HG02970 (cell line): Measurements from ENCODE around the gene PFKM.
"Not testable (repeated sequence)": the region's sequence is repeated elsewhere in the genome, so short reads cannot be mapped to it uniquely, and the experiment has no call there.

Experiments used
- ATAC-seq: cut with Tn5 transposase; IDR thresholded peaks from one replicate; pipeline ENCODE4 v1.9.1; 2021; ENCODE audit warnings: mild to moderate bottlenecking, moderate library complexity, moderate number of reproducible peaks; ENCODE audit not compliant: unreplicated experiment, low FRiP score

The PFKM gene

DNA sequence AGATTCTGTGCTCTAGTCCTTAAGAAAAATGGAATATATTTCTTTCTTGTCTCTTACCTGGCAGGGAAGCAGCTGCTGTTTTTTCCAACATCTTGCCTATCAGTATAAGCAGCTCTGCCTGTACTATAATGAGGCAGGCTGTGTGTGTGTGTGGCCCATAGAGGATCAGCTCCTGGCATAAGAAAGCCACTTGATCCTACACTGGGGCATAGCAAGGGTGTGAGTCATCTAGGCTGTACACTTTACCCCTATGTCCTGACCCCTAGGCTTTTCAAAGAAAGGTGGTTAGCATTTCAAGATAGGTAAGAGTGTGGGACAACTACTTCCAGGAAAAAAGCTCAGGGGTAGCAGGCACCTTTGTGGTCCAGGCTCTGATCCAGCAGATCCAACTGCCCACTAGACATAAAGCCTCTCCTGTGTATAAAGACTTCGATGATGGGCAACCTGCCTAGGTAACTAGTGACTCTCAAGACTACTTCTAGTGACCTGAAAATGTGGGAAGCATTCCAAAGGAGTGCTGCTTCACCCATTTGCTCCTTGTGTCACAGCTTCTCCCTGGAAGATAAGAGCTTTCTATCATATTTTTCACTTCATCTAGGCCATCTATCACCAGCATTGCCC lies 8.4 kb upstream of the PFKM start:
- ATAC-seq, result no peak

GRCh38 chr12:48111312-48111693 lies 7.9 kb upstream of the PFKM start:
- ATAC-seq, result not testable (repeated sequence)

GRCh38 chr12:48115957-48116356 lies 3.2 kb upstream of the PFKM start:
- no peak for ATAC-seq

GRCh38 chr12:48118284-48118871 lies 786 bp upstream of the PFKM start:
- ATAC-seq, result no peak

DNA sequence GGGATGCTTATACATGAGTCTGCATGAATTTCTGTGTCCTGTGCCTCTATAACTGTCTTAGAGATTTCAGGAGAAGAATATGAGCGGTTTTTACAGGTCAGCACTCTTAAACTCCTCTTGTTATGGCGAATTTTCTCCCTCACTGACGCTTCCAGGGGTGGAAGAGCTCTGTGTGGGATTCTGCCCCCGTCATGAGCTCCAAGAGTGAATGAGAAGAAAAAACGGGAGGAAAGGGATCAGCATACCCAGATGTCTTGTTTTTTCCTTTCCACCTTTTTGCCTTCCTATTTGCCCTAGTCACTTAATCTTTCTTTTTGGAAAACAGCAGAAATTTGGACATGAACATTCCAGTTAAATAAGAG lies 651 bp downstream of the PFKM start:
- ATAC-seq, result no peak

GRCh38 chr12:48121522-48121921 lies 2.4 kb downstream of the PFKM start:
- ATAC-seq, result no peak

DNA sequence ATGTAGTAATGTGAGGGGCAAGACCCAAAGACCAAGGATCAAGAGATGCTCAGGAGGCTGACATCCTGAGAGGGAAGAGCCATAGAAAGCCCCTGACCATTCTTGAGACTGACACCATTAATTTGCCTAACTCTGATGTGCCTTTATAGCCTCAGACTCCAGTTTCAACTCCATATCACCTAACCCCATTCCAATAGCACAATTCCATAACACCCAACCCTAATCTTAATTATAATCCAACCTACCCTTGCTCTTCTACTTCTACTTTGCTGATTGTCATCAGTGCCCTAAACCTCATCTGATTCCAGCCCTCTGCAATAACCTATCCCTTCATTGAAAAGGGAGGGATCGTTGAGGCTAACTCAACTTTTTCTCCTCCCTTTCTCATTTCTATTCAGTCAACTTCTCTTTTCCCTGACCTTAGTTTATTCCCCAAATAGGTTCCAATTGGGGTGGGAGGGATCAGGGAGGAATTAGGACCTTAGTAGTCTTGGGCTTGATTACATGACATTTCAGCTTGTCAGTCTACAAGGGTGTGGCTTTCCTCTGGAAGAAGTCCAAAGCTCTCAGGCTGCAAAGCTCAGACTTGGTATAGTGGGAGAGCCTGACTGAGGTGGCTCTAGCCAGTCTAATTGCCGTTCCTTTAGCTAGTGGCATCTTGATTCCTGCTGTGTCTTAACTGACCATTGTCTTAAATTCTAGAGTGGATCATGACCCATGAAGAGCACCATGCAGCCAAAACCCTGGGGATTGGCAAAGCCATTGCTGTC lies 3.1 kb downstream of the PFKM start:
- no peak for ATAC-seq

DNA sequence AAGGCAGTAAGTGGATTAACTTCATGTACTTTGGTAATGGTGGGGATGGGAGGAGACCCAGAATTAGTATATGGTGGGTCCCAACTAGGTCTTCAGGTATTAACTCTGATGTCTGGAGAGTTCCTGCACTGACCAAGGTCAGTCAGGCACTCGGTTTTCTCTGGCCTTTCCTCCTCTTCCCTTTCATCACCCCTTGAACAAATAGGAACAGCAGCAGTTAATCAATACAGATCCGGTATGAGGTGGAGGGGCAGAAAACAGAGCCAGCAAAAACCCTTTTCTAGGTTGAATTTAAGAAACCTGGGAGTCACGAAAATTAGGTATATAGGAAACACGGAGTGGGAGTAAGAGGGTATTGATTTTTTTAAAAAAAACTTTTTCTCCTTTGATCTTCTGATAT lies 4.0 kb downstream of the PFKM start:
- ATAC-seq, result no peak

DNA sequence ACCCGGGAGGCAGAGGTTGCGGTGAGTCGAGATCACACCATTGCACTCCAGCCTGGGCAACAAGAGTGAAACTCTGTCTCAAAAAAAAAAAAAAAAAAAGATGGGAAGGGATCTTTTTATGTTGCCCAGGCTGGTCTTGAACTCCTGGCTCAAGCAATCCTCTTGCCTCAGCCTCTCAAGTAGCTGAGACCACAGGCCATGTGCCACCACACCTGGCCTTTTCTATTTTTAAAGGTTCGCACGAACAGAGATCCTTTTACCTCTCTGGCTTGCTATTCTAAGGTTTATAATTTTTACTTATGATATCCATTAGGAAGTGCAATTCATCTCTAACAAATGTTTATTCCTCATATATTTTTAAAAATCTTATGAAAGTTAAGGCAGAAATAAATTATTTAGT lies 6.4 kb downstream of the PFKM start:
- ATAC-seq, result not testable (repeated sequence)

GRCh38 chr12:48125985-48126384 lies 6.8 kb downstream of the PFKM start:
- no peak for ATAC-seq

DNA sequence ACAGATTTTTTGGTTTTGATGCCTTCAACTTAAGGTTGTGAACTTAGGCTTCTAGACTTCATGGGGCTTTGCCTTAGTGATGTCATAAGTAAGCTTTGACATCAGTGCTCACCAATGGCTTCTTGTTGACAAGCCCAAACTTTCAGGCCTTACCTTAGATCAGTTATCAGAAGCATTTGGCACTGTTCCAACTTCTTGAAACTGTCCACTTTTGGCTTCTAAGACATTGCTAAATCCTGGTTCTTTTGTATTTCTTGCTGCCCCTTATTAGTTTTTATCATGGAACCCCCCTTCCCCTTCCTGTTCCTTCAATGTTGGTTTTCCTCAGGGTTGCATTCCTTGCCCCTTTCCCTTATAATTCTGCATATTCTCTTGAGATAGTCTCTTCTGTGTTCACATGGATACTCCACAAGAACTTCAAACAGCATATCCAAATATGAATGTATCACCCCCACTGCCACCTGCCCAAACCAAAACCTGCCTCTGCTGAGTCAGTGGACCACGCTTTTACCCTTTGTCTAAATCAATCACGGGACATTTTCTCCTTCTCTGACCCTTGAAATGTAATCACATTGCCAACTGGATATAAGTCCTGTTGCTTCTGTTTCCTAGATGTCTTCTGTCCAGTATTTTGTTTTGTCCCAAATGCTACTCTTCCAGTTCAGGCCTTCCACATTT lies 7.9 kb downstream of the PFKM start:
- no peak for ATAC-seq

DNA sequence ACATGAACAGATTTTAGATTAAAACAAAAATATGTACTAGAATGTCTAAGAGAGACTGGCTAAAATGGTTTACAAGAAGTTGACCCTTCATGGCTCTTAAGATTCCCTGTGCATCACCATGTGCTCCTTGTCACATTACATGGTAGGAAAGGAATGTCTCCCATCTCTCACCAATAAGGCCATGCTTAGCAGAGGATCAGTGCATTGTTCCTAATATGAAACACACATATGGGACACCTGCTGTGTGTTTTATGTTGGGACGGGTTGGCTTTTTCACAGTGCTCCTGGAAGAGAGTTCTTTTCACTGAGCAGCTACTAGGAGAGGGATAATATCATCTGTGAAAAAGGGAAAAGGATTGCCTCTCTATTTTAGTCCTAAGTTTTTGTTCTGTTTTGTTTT lies 9.6 kb downstream of the PFKM start:
- no peak for ATAC-seq

GRCh38 chr12:48129376-48129775 lies 10.2 kb downstream of the PFKM start:
- ATAC-seq, result no peak

- ATAC-seq, result no peak
Observed at GRCh38 chr12:48131517-48131916, 12.4 kb downstream of the PFKM start.

DNA sequence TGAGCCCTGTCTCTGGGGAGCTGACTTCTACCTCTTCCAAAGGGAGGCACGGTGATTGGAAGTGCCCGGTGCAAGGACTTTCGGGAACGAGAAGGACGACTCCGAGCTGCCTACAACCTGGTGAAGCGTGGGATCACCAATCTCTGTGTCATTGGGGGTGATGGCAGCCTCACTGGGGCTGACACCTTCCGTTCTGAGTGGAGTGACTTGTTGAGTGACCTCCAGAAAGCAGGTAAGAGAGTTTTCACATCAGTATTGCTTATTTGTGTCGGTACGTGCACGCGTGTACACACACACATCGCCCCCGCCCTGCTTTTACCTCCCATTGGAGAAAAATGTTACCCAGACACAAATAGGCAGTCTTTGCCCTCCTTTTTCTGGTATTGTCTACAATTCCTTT lies 13.7 kb downstream of the PFKM start:
- no peak for ATAC-seq

DNA sequence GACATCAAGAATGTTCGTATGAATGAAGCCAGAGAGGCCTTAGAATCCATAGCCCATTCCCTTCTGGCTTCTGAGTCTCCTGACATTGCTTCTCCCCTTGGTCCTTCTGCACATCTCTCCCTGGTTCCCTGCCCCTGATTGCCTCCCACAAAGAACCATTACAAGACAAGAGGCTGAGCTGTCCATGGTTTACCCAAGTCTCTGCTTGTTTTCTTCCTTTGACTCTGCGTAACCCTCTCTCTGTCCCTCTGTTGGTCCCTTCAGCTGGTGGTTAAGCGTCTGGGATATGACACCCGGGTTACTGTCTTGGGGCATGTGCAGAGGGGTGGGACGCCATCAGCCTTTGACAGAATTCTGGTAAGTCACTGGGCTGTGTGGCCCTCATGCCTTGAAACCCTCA lies 15.9 kb downstream of the PFKM start:
- ATAC-seq, result no peak

DNA sequence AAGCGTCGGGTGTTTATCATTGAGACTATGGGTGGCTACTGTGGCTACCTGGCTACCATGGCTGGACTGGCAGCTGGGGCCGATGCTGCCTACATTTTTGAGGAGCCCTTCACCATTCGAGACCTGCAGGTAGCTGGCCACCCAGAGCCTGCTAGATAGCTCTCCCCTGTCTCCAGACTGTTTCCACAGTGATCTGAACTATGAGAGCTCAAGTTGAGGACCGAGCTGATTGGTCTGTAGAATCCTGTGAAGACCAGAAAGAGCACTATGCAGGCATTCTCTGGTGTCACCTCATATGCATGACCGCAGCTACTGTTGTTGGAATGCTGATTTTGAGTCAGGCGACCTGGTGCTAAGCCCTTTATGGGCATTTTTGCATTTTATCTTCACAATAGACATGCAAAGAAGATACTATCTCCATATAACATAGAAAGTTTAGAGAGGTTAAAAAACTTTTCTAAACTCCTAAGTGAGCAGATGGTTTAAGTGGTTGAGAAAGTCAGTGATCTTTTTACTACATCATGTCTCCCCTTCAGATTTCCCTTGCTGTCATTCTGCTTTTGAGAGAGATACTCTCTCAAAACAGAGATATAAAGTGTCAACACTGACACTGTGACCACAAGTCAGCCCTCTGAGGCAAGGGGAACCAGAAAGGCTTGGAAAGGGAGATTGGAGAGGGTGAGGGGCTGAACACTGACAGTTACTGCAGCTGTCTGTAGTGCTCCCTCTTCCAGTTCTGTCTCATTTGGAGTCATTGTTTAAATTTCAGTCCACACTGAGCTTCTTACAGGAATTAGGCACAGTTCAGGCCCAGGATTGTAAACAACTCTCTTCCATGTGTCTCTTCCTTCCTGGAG lies 23.9 kb downstream of the PFKM start:
- no peak for ATAC-seq

- ATAC-seq, result no peak
Observed at GRCh38 chr12:48143898-48144297, 24.7 kb downstream of the PFKM start.

DNA sequence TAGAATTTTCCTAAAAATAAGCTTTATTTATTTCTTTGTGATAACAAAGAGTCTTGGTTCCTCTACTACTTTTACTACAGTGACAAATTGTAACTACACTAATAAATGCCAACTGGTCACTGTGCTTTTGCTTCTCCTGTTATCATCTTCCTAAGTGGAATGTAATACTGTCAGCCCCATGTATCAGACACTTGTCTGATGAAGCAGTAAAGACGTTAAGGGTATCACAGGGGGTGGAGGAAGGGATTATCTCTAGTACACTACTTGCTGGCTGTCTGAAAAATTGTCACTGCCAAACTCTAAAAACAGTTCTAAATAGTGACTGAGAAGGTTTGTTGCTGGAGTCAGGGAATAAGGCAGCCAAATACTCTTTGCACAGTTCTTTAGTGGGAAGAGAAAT lies 26.8 kb downstream of the PFKM start:
- ATAC-seq, result no peak

GRCh38 chr12:48151103-48151771 lies 32.1 kb downstream of the PFKM start:
- no peak for ATAC-seq
